MM.1S (cell line): ENCODE results near the gene OR2L3.

ENCODE experiments used
- DNase-seq: peaks from one replicate; pipeline ENCODE4 v3.0.0-alpha.2; 2015
- H2AFZ ChIP-seq: fragments of 300-600 bp; sonication (generic); 2 replicates; pipeline ENCODE4 v1.6.0; 2016; ENCODE audit warnings: antibody characterized with exemption, low read length
- H3F3A ChIP-seq: fragments of 300-600 bp; sonication (generic); 2 replicates; pipeline ENCODE4 v1.6.1; 2016; ENCODE audit warnings: mild to moderate bottlenecking, antibody characterized with exemption, low read length, moderate library complexity, mixed read lengths; ENCODE audit not compliant: insufficient read depth
- H3K27ac ChIP-seq: fragments of 300-600 bp; sonication (generic); 2 replicates; pipeline ENCODE4 v1.5.1; 2016; ENCODE audit warnings: mild to moderate bottlenecking, low read length
- H3K27me3 ChIP-seq: fragments of 300-600 bp; sonication (generic); replicated peaks from 2 replicates; pipeline ENCODE4 v1.6.0; 2016; ENCODE audit warnings: low read length; ENCODE audit not compliant: insufficient read depth
- H3K36me3 ChIP-seq: fragments of 300-600 bp; sonication (generic); replicated peaks from 2 replicates; pipeline ENCODE4 v1.6.1; 2016; ENCODE audit warnings: mild to moderate bottlenecking, low read length, mixed read lengths; ENCODE audit not compliant: insufficient read depth
- H3K4me1 ChIP-seq: fragments of 300-600 bp; sonication (generic); 2 replicates; pipeline ENCODE4 v1.6.1; 2016; ENCODE audit warnings: low read length, mixed read lengths
- H3K4me2 ChIP-seq: fragments of 300-600 bp; sonication (generic); 2 replicates; pipeline ENCODE4 v1.6.0; 2016; ENCODE audit warnings: low read depth, low read length
- H3K4me3 ChIP-seq: fragments of 300-600 bp; sonication (generic); 2 replicates; pipeline ENCODE4 v1.5.1; 2016; ENCODE audit warnings: low read length, mixed read lengths
- H3K79me2 ChIP-seq: fragments of 300-600 bp; sonication (generic); 2 replicates; pipeline ENCODE4 v1.6.1; 2016; ENCODE audit warnings: mixed run types, low read length, mixed read lengths
- H3K9ac ChIP-seq: fragments of 300-600 bp; sonication (generic); 2 replicates; pipeline ENCODE4 v1.6.1; 2016; ENCODE audit warnings: low read length, mixed read lengths
- H3K9me2 ChIP-seq: fragments of 300-600 bp; sonication (generic); replicated peaks from 2 replicates; pipeline ENCODE4 v1.6.1; 2016; ENCODE audit warnings: mild to moderate bottlenecking, low read length, mixed read lengths; ENCODE audit not compliant: insufficient read depth
- H3K9me3 ChIP-seq: fragments of 300-600 bp; sonication (generic); replicated peaks from 2 replicates; pipeline ENCODE4 v1.6.1; 2016; ENCODE audit warnings: mild to moderate bottlenecking, low read length, mixed read lengths; ENCODE audit not compliant: insufficient read depth
- H4K20me1 ChIP-seq: fragments of 300-600 bp; sonication (generic); 2 replicates; pipeline ENCODE4 v1.6.1; 2016; ENCODE audit warnings: mild to moderate bottlenecking, low read length, moderate library complexity, mixed read lengths; ENCODE audit not compliant: insufficient read depth
- EZH2 ChIP-seq: fragments of 300-600 bp; sonication (generic); optimal IDR thresholded peaks from 2 replicates; pipeline ENCODE3; 2017; ENCODE audit warnings: low read depth, mild to moderate bottlenecking, antibody characterized with exemption, low read length, mixed read lengths
- EZH2phosphoT487 ChIP-seq: fragments of 300-600 bp; sonication (generic); IDR thresholded peaks from 2 replicates; pipeline ENCODE4 v1.6.1; 2018; ENCODE audit warnings: antibody characterized with exemption, low read length
- TF ChIP-seq, protein P1 (sequence below): fragments of 300-600 bp; sonication (generic); IDR thresholded peaks from 2 replicates; pipeline ENCODE4 v1.5.1; 2016; ENCODE audit warnings: antibody characterized with exemption, low read length, mixed read lengths

The OR2L3 gene

DNA sequence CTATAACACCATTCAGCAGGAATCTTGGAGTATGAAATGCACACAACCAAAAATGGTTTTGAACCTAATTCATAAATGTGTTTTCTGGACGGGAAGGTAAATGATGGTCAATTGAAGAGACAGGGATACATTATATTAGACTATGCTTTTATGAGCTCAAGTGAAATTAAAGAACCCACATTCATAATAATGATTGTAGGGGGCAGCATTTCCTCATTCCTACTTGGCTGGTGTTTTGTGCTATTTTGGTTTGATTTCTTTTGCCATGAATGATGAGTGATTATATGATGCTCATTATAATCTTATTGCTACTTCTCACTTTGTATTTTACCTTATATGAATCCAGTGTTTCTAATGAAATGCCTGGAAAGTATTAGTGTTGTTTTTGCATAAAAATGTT, 372 bp downstream of the OR2L3 start:
- Histone ChIP-seq H3K4me2 (no peak overlapping the region), H3K9ac (no peak overlapping the region), H4K20me1 (no peaks in the 10 kb centered on the region), H3K9me3 (no peaks in the 10 kb centered on the region), H3K4me1 (peaks cover 4% of the 10 kb centered on the region; the same call in 1 of the 2 replicates), H2AFZ (no peak overlapping the region), H3F3A (peaks cover 12% of the 10 kb centered on the region), H3K36me3 (no peaks in the 10 kb centered on the region), H3K4me3 (no peak overlapping the region), H3K27ac (no peak overlapping the region), H3K79me2 (no peaks in the 10 kb centered on the region), H3K9me2 (no peaks in the 10 kb centered on the region; the same call in 1 of the 2 replicates), H3K27me3 (no peaks in the 10 kb centered on the region)
- TF ChIP-seq EZH2phosphoT487 (no peak), EZH2 (no peak)
- TF ChIP-seq, protein P1, sequence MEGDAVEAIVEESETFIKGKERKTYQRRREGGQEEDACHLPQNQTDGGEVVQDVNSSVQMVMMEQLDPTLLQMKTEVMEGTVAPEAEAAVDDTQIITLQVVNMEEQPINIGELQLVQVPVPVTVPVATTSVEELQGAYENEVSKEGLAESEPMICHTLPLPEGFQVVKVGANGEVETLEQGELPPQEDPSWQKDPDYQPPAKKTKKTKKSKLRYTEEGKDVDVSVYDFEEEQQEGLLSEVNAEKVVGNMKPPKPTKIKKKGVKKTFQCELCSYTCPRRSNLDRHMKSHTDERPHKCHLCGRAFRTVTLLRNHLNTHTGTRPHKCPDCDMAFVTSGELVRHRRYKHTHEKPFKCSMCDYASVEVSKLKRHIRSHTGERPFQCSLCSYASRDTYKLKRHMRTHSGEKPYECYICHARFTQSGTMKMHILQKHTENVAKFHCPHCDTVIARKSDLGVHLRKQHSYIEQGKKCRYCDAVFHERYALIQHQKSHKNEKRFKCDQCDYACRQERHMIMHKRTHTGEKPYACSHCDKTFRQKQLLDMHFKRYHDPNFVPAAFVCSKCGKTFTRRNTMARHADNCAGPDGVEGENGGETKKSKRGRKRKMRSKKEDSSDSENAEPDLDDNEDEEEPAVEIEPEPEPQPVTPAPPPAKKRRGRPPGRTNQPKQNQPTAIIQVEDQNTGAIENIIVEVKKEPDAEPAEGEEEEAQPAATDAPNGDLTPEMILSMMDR: no peak
- DNase-seq: no peak

DNA sequence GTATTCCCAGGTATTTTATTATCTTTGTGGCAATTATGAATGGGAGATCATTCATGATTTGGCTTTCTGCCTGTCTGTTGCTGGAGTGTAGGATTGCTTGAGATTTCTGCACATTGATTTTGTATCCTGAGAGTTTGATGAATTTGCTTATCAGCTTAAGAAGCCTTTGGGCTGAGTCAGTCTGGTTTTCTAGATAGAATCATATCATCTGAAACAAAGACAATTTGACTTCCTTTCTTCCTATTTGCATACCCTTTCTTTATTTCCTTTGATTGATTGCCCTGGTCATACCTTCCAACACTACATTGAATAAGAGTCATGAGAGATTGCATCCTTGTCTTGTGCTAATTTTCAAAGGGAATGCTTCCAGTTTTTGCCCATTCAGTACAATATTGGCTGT, 8.0 kb downstream of the OR2L3 start:
- Histone ChIP-seq H3K9ac (no peak overlapping the region), H2AFZ (no peak overlapping the region), H3K4me2 (no peak overlapping the region), H4K20me1 (no peaks in the 10 kb centered on the region), H3K4me1 (no peaks in the 10 kb centered on the region), H3K9me3 (no peaks in the 10 kb centered on the region), H3K9me2 (no peaks in the 10 kb centered on the region), H3K4me3 (no peak overlapping the region), H3F3A (no peaks in the 10 kb centered on the region), H3K36me3 (no peaks in the 10 kb centered on the region), H3K79me2 (no peaks in the 10 kb centered on the region), H3K27ac (no peak overlapping the region), H3K27me3 (no peaks in the 10 kb centered on the region)
- no peak for DNase-seq
- TF ChIP-seq EZH2phosphoT487 (no peak), EZH2 (no peak)
- TF ChIP-seq, protein P1: no peak

GRCh38 chr1:248055261-248055660, 8.6 kb downstream of the OR2L3 start:
- Histone ChIP-seq H3K9ac (no peak overlapping the region), H3K4me2 (no peak overlapping the region), H3K27ac (no peak overlapping the region), H3K27me3 (no peaks in the 10 kb centered on the region), H3K79me2 (no peaks in the 10 kb centered on the region), H4K20me1 (no peaks in the 10 kb centered on the region), H3K9me2 (no peaks in the 10 kb centered on the region), H2AFZ (no peak overlapping the region), H3K4me1 (no peaks in the 10 kb centered on the region), H3K9me3 (no peaks in the 10 kb centered on the region), H3K4me3 (no peak overlapping the region), H3K36me3 (no peaks in the 10 kb centered on the region), H3F3A (no peaks in the 10 kb centered on the region)
- DNase-seq: no peak
- TF ChIP-seq, protein P1: no peak
- no peak for TF ChIP-seq EZH2
- TF ChIP-seq EZH2phosphoT487: no peak

DNA sequence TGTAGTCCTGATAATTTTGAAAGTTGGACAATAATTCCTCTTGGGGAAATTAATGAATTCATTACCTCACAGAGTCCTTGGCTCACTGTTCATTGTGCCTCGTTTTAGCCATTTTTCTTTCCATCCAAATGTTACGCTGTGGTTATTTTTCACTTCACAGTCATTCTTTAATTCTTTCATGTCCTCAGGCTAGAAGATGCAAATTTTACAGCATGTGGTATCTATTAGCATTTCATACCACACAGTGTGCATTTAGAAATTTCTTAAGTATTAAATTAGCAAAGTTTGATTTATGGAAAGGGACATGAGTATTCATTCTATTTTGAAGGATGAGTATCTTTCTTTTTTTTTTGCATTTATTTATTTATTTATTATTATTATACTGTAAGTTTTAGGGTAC, 18.4 kb downstream of the OR2L3 start:
- H3K27me3 ChIP-seq: no peaks in the 10 kb centered on the region
- TF ChIP-seq, protein P1: no peak
- TF ChIP-seq EZH2 (no peak), EZH2phosphoT487 (no peak)
- no peak overlapping the region for H3K4me3 ChIP-seq
- H2AFZ ChIP-seq: no peak overlapping the region
- no peak overlapping the region for H3K9ac ChIP-seq
- H3K9me3 ChIP-seq: no peaks in the 10 kb centered on the region
- no peaks in the 10 kb centered on the region for H3F3A ChIP-seq
- no peaks in the 10 kb centered on the region for H3K4me1 ChIP-seq
- no peaks in the 10 kb centered on the region for H3K9me2 ChIP-seq
- no peaks in the 10 kb centered on the region for H4K20me1 ChIP-seq
- no peak overlapping the region for H3K4me2 ChIP-seq
- no peaks in the 10 kb centered on the region for H3K36me3 ChIP-seq
- H3K27ac ChIP-seq: no peak overlapping the region
- no peaks in the 10 kb centered on the region for H3K79me2 ChIP-seq
- DNase-seq: no peak
